PC-3 (cell line): Measurements from ENCODE around the gene ORMDL1. TPM values are rescaled to one million over a fixed set of nuclear protein-coding genes. Genes with fewer than 3 reads are reported as not detected.

ENCODE experiments used
- ATAC-seq: fragments of 200-7000 bp; cut with Tn5 transposase; 2 replicates; pipeline ENCODE4 v1.9.1; 2020; ENCODE audit warnings: mild to moderate bottlenecking, moderate library complexity
- BruUV-seq: library from RNA; stranded (reverse); fragments of 400-500 nt; replicated peaks from 2 replicates; lab custom pipeline; 2021; lab: Mats Ljungman, UMichigan
- CTCF ChIA-PET: fragments of 300-600 bp; sonication (Branson Sonifier 250); formaldehyde crosslinking; loops from one replicate; lab custom pipeline; 2022; ENCODE audit warnings: antibody characterized with exemption; lab: Charles Lee
- POLR2A ChIA-PET: fragments of 300-600 bp; sonication (Branson Sonifier 250); formaldehyde crosslinking; loops from one replicate; lab custom pipeline; 2022; ENCODE audit warnings: antibody characterized with exemption; ENCODE audit not compliant: unreplicated experiment; lab: Charles Lee
- DNase-seq: peaks from one replicate; pipeline ENCODE4 v3.0.0-alpha.2; 2015
- H2AFZ ChIP-seq: fragments of 300-600 bp; sonication (generic); 2 replicates; pipeline ENCODE4 v1.6.0; 2016; ENCODE audit warnings: antibody characterized with exemption, low read length
- H3F3A ChIP-seq: fragments of 300-600 bp; sonication (generic); one replicate; pipeline ENCODE4 v1.6.0; 2017; ENCODE audit warnings: antibody characterized with exemption, low read length, control low read depth, mild to moderate bottlenecking; ENCODE audit not compliant: unreplicated experiment
- H3K27ac ChIP-seq: fragments of 300-600 bp; sonication (generic); 2 replicates; pipeline ENCODE4 v1.5.1; 2016; ENCODE audit warnings: mild to moderate bottlenecking, low read length
- H3K27me3 ChIP-seq: fragments of 300-600 bp; sonication (generic); 2 replicates; pipeline ENCODE4 v1.6.1; 2016; ENCODE audit warnings: low read length, mixed read lengths
- H3K36me3 ChIP-seq: fragments of 300-600 bp; sonication (generic); 2 replicates; pipeline ENCODE4 v1.6.1; 2016; ENCODE audit warnings: low read depth, mixed run types, low read length, mixed read lengths
- H3K4me1 ChIP-seq: fragments of 300-600 bp; sonication (generic); 2 replicates; pipeline ENCODE4 v1.5.1; 2016; ENCODE audit warnings: low read length; ENCODE audit not compliant: insufficient read depth
- H3K4me2 ChIP-seq: fragments of 300-600 bp; sonication (generic); 2 replicates; pipeline ENCODE4 v1.6.0; 2016; ENCODE audit warnings: low read length
- H3K4me3 ChIP-seq: fragments of 300-600 bp; sonication (generic); 2 replicates; pipeline ENCODE4 v1.5.1; 2016; ENCODE audit warnings: mild to moderate bottlenecking, low read length, mixed read lengths
- H3K79me2 ChIP-seq: fragments of 300-600 bp; sonication (generic); 2 replicates; pipeline ENCODE4 v1.6.1; 2017; ENCODE audit warnings: low read length, mixed read lengths
- H3K9ac ChIP-seq: fragments of 300-600 bp; sonication (generic); 2 replicates; pipeline ENCODE4 v1.6.0; 2016; ENCODE audit warnings: mild to moderate bottlenecking, low read length
- H3K9me2 ChIP-seq: fragments of 300-600 bp; sonication (generic); replicated peaks from 2 replicates; pipeline ENCODE4 v1.6.1; 2016; ENCODE audit warnings: mixed run types, low read length, mixed read lengths
- H3K9me3 ChIP-seq: fragments of 300-600 bp; sonication (generic); 2 replicates; pipeline ENCODE4 v1.6.1; 2016; ENCODE audit warnings: low read length, mixed read lengths
- H4K20me1 ChIP-seq: fragments of 300-600 bp; sonication (generic); 2 replicates; pipeline ENCODE4 v1.6.1; 2016; ENCODE audit warnings: low read length, mixed read lengths
- CTCF ChIP-seq: fragments of 300-600 bp; sonication (generic); conservative IDR thresholded peaks from 2 replicates; pipeline ENCODE4 v1.5.1; 2017; ENCODE audit warnings: antibody characterized with exemption, low read depth, mild to moderate bottlenecking, low read length
- EZH2 ChIP-seq: fragments of 300-600 bp; sonication (generic); IDR thresholded peaks from one replicate; pipeline ENCODE4 v1.6.1; 2017; ENCODE audit warnings: antibody characterized with exemption, mild to moderate bottlenecking, low read length; ENCODE audit not compliant: unreplicated experiment
- EZH2phosphoT487 ChIP-seq: fragments of 300-600 bp; sonication (generic); IDR thresholded peaks from 2 replicates; pipeline ENCODE4 v1.6.1; 2018; ENCODE audit warnings: mild to moderate bottlenecking, antibody characterized with exemption, low read length, borderline replicate concordance
- intact Hi-C: fragments of 100-400 bp; cut with micrococcal nuclease; formaldehyde crosslinking; loops from 2 replicates; pipeline ENCODE4 v1.9.0; 2023
- total RNA-seq: library from RNA; depleted of rRNA; stranded (reverse); fragments of >200 nt; gene quantifications from 2 replicates; pipeline ENCODE4 v1.2.3, GENCODE V29; 2014

The ORMDL1 gene
- total RNA-seq, 1 experiment from 2014 or later = 64.5 TPM

GRCh38 chr2:189751080-189751658 lies 33.0 kb downstream of the ORMDL1 start:
- ChIA-PET CTCF (no interaction called here), POLR2A (no interaction called here)
- peak; percentile 73 for ATAC-seq
- no peaks in the 10 kb centered on the region for H4K20me1 ChIP-seq
- no peak overlapping the region for H3K9ac ChIP-seq
- BruUV-seq = no TSS peak
- H2AFZ ChIP-seq = no peak overlapping the region
- no peak overlapping the region for H3K4me2 ChIP-seq
- H3K79me2 ChIP-seq = no peaks in the 10 kb centered on the region
- no peak for TF ChIP-seq EZH2
- TF ChIP-seq CTCF = peak; percentile 81
- intact Hi-C loops = loop anchor here (1.0 kb wide), 1 partner anchor 319 kb away; no protein-coding TSS in a partner anchor
- H3K4me3 ChIP-seq = no peak overlapping the region
- H3K4me1 ChIP-seq = no peaks in the 10 kb centered on the region
- no peak overlapping the region for H3K27ac ChIP-seq
- no peaks in the 10 kb centered on the region for H3K9me2 ChIP-seq
- H3K9me3 ChIP-seq = no peaks in the 10 kb centered on the region
- H3F3A ChIP-seq = no peaks in the 10 kb centered on the region
- peak; percentile 67 for DNase-seq
- H3K36me3 ChIP-seq = peaks cover 11% of the 10 kb centered on the region
- H3K27me3 ChIP-seq = no peaks in the 10 kb centered on the region

GRCh38 chr2:189729430-189729829 lies 54.7 kb downstream of the ORMDL1 start:
- Histone ChIP-seq H3K4me1 (no peaks in the 10 kb centered on the region), H3K4me2 (no peak overlapping the region), H3K9me2 (no peaks in the 10 kb centered on the region), H3K9me3 (no peaks in the 10 kb centered on the region), H2AFZ (no peak overlapping the region), H3K27ac (no peak overlapping the region), H3K36me3 (no peaks in the 10 kb centered on the region), H3K9ac (no peak overlapping the region), H3K79me2 (no peaks in the 10 kb centered on the region), H4K20me1 (no peaks in the 10 kb centered on the region), H3K27me3 (no peaks in the 10 kb centered on the region), H3K4me3 (no peak overlapping the region), H3F3A (no peaks in the 10 kb centered on the region)
- BruUV-seq = no TSS peak
- intact Hi-C loops = no loop called here
- no peak for DNase-seq
- POLR2A ChIA-PET = no interaction called here
- no peak for ATAC-seq
- CTCF ChIA-PET = no interaction called here
- no peak for TF ChIP-seq EZH2
- TF ChIP-seq CTCF = no peak
- no peak for TF ChIP-seq EZH2phosphoT487

GRCh38 chr2:189726849-189727248 lies 57.3 kb downstream of the ORMDL1 start:
- no peaks in the 10 kb centered on the region for H3K79me2 ChIP-seq
- no peak overlapping the region for H3K9ac ChIP-seq
- H3F3A ChIP-seq = no peaks in the 10 kb centered on the region
- TF ChIP-seq EZH2 (no peak), EZH2phosphoT487 (no peak), CTCF (no peak)
- DNase-seq = no peak
- H3K4me2 ChIP-seq = no peak overlapping the region
- no peaks in the 10 kb centered on the region for H3K27me3 ChIP-seq
- no peaks in the 10 kb centered on the region for H3K36me3 ChIP-seq
- BruUV-seq = no TSS peak
- intact Hi-C loops = no loop called here
- no peaks in the 10 kb centered on the region for H3K4me1 ChIP-seq
- no peak overlapping the region for H3K27ac ChIP-seq
- ChIA-PET POLR2A (no interaction called here), CTCF (no interaction called here)
- no peaks in the 10 kb centered on the region for H4K20me1 ChIP-seq
- no peak overlapping the region for H2AFZ ChIP-seq
- H3K9me3 ChIP-seq = no peaks in the 10 kb centered on the region
- no peaks in the 10 kb centered on the region for H3K9me2 ChIP-seq
- H3K4me3 ChIP-seq = no peak overlapping the region
- no peak for ATAC-seq
